Suprapubic skin (tissue), 4 donors: Measurements from ENCODE around the gene ID2.

Source experiments
- CTCF ChIP-seq, 2 donors: fragments of 200-600 bp in 1 of 2; fragments of 450-650 bp in 1 of 2; sonication (generic) in 1 of 2; IDR thresholded peaks; one replicate each; pipeline ENCODE4 v1.5.1; 2016 to 2019; ENCODE audit warnings: antibody characterized with exemption in 2 of 2, mild to moderate bottlenecking in 1 of 2, moderate library complexity in 1 of 2
- EP300 ChIP-seq: sonication (generic); formaldehyde crosslinking; IDR thresholded peaks from one replicate; pipeline ENCODE4 v1.6.1; 2017; ENCODE audit warnings: antibody characterized with exemption
- POLR2A ChIP-seq, 2 donors: fragments of 450-650 bp; IDR thresholded peaks; one replicate each; pipeline ENCODE4 v1.6.1; 2017; ENCODE audit warnings: antibody characterized with exemption in 2 of 2, mild to moderate bottlenecking in 2 of 2, moderate library complexity in 2 of 2
- POLR2AphosphoS5 ChIP-seq, 3 donors: sonication (generic); formaldehyde crosslinking; IDR thresholded peaks; one replicate each; pipeline ENCODE4 v1.6.1; 2017; ENCODE audit warnings: antibody characterized with exemption in 3 of 3

- no peak for TF ChIP-seq CTCF (IDR thresholded peaks at IDR 0.05)
- TF ChIP-seq POLR2A (IDR thresholded peaks at IDR 0.05), result no peak
- no peak for TF ChIP-seq EP300
- no peak for TF ChIP-seq POLR2AphosphoS5 (IDR thresholded peaks at IDR 0.05)
Observed at GRCh38 chr2:8728305-8729015, 46.6 kb downstream of the ID2 start.
